CD4-positive, alpha-beta T cell treated with Interleukin-2 at 100 ng/mL for 4 hours (primary cell): ENCODE results near the gene MS4A15.
"Not testable (repeated sequence)": the region's sequence is repeated elsewhere in the genome, so short reads cannot be mapped to it uniquely, and the experiment has no call there.

Source experiments
- DNase-seq: peaks from one replicate; pipeline ENCODE4 v3.0.0-alpha.2; 2020; ENCODE audit warnings: low spot score

MS4A15 gene

GRCh38 chr11:60754887-60755286 lies 1.8 kb upstream of the MS4A15 start:
- no peak for DNase-seq

GRCh38 chr11:60757231-60757800 lies 649 bp downstream of the MS4A15 start:
- DNase-seq, result no peak

DNA sequence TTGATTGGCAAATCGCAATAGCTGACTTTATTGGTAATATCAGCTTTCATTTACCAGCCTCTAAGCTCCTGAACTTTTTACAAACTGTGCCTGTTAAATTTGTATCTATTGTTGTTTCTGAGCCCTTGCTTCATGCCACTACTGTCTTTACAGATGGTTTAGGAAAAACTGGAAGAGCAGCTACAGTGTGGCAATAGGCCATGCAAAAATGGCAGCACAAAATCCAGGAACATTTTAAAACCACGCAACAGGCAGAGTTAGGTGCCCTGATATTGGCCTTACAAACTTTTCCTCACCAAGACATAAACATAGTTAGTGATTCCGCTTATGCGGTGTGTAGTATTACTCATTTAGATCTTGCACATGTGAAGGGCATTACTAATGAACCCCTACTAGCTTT lies 2.0 kb downstream of the MS4A15 start:
- not testable (repeated sequence) for DNase-seq

DNA sequence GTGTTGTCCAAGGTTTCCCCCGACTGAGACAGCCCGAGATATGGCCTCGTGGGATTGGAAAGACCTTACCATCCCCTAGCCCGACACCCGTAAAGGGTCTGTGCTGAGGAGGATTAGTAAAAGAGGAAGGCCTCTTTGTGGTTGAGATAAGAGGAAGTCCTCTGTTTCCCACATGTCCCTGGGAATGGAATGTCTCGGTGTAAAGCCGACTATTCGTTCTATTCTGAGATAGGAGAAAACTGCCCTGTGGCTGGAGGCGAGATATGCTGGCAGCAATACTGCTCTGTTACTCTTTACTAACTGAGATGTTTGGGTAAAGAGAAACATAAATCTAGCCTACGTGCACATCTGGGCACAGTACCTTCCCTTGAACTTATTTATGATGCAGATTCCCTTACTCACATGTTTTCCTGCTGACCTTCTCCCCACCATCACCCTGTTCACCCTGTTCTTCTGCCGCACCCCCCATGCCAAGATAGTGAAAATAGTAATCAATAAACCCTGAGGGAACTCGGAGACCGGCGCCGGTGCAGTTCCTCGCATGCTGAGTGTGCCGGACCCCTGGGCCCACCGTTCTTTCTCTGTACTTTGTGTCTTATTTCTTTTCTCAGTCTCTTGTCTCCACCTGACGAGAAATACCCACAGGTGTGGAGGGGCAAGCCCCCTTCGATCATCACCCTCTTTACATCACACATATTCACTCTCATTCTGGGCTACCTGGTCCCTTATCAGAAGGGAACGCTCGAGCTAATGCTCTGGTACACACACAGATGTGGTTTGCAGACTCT lies 3.0 kb downstream of the MS4A15 start:
- not testable (repeated sequence) for DNase-seq

GRCh38 chr11:60761436-60762190 lies 4.9 kb downstream of the MS4A15 start:
- DNase-seq, result no peak

DNA sequence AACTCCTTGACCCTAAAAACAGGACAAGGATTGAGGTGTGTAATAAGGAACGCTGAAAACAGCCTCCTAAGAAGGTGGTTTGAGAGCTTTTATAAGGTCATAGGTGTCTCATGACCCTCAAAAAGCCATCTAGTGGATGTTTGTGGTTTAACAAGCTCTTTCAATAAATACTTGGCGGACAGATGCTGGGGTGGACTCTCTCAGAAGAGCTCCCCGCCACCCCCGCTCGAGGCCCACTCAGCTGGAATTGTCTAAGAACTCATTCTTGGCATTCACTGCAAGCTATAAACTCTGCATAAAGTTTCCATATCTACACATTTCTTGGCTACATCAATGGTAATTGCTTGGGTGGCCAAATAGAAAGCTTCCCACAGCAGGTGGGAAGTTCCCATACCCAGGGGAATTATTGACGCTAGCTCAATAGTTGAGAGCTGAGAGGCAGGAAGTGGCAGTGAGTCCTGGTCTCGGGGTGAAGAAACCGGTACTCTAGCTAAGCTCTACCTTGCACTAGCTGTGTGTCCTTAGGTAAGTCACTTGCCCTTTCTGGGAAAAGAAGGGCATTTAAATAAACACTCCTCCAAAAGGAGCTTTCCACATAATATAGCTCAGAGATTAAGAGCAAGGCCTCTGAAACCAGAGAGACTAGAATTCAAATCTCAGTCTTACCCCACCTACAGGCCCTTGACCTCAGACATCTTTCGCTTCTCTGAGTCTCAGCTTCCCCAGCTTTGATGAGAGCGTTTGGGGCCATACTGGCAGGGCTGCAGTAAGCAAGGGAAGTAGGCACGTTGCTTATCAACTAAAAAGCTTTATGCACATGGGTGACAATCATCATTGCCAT lies 6.4 kb downstream of the MS4A15 start:
- no peak for DNase-seq

DNA sequence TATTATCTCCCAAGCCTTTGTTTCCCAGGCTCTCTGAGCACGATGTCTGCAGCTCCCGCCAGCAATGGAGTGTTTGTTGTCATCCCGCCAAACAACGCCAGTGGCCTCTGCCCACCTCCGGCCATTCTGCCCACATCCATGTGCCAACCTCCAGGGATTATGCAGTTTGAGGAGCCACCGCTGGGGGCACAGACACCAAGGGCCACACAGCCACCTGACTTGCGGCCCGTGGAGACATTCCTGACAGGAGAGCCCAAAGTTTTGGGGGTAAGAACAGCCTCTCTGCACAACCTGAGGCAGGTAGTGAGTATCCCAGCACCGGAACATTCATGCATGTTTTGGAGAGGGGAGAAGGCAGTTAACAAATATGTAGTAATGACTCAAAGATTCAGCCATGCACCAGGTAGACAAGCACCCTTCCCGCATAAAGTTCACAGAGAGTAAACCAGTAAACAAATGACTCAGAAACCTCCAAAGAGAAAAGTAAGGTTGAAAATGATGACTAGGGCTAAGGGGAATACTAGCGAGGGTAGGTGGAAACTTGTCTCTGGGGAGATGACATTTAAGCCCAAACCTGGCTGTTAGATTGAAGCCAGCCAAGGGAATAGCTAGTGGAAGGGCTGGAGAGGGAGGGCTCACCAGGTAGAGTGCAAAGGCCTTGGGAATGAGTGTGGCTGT lies 7.2 kb downstream of the MS4A15 start:
- DNase-seq, result no peak

DNA sequence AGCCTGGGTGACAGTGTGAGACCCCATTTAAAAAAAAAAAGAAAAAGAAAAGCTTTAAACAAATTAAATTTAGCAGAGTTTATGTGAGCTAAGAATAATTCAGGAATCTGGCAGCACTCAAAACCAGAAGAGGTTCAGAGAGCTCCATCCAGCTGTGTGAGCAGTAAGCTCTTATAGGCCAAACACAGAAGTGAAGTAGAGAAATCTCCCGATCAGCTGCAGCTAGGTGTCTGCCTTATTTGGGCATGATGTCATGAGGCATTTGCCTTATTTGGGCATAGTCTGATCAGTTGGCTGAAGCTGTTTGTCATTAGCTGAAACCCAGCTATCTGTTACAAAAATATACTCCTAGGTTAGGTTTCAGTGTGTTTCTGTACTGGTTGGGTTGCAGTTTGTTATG lies 8.2 kb downstream of the MS4A15 start:
- DNase-seq, result no peak

DNA sequence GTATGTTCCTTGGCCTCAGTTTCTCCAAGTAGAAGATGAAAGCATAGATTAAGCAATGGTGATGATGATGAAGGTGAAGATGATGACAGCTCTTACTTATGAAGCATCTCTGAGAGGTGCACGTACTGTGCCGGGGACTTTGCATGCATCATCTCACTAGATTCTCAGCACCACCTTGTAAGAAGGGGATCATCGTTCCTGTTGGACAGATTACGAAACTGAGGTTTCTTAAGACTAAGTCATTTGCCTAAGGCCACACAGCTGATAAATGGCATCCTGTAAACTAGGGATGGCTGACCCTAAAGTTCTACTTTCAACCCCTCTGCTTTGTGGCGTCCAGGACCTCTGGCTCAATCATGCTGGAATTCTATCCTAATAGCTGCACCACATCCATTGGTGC lies 8.7 kb downstream of the MS4A15 start:
- no peak for DNase-seq

DNA sequence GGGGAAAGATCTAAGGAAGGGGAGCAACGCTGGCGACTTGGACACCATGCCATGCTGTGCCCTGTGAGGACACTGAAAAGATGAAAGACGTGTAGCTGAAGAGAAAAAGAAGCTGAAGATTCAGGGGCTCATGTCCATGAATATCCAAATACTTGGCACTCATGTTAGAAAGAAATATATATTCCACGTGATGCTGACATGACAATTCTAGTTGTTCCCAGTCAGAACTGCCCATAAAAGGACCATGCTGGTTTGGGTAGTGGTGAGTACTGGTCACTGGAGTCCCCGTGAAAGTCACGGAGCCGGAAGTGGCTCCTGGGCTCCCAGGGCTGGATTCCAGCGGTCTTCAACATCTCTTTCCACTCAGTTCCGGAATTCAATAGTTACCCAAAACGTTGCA lies 9.9 kb downstream of the MS4A15 start:
- no peak for DNase-seq

- no peak for DNase-seq
These were observed 10.7 kb downstream of the MS4A15 start for GRCh38 chr11:60767388-60767811.

- DNase-seq, result no peak
These were observed 11.5 kb downstream of the MS4A15 start for GRCh38 chr11:60768202-60768601.

- no peak for DNase-seq
These were observed 12.6 kb downstream of the MS4A15 start for GRCh38 chr11:60769273-60769672.

DNA sequence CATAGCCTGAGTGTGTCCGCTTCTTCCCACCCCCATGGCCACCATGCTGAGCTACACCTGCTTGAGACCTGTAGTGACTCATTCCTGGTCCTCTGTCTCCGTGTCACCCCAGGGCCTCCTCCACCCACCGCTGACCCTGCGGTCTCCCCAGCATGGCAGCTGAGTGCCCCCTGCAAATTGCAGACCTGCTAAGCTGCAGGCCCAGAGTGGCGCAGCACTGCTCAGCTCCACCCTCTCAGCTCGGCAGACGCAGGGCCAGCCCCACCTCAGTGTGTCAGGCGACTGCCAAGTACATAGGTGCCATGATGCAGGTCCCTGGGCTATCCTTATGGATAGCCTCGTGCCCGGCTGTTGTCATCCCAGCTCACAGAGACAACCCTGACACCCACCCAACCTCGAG lies 13.1 kb downstream of the MS4A15 start:
- DNase-seq, result no peak

GRCh38 chr11:60771146-60771545 lies 14.5 kb downstream of the MS4A15 start:
- DNase-seq, result no peak

- DNase-seq, result no peak
These were observed 15.3 kb downstream of the MS4A15 start for GRCh38 chr11:60771879-60772525.

- no peak for DNase-seq
These were observed 16.0 kb downstream of the MS4A15 start for GRCh38 chr11:60772666-60773065.

DNA sequence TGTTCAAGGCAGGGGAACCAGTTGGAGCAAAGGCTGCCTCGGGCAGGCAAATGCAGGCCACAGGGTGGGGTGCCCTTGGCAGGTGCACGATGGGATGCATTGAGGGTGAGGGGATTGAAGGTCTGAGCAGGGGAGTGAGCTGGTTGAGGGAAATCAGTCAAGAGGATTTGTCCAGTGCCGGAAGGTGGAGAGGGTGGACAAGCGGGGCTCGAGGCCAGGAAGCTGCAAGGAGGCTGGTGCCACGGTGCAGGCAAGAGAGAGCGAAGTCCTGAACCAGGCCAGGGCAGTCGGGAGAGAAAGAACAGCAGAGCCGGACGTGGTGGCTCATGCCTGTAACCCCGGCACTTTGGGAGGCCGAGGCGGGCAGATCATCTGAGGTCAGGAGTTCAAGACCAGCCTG lies 18.1 kb downstream of the MS4A15 start:
- DNase-seq, result no peak

GRCh38 chr11:60775420-60775961 lies 18.8 kb downstream of the MS4A15 start:
- peak; percentile 82 for DNase-seq

GRCh38 chr11:60776167-60776566 lies 19.5 kb downstream of the MS4A15 start:
- DNase-seq, result no peak

DNA sequence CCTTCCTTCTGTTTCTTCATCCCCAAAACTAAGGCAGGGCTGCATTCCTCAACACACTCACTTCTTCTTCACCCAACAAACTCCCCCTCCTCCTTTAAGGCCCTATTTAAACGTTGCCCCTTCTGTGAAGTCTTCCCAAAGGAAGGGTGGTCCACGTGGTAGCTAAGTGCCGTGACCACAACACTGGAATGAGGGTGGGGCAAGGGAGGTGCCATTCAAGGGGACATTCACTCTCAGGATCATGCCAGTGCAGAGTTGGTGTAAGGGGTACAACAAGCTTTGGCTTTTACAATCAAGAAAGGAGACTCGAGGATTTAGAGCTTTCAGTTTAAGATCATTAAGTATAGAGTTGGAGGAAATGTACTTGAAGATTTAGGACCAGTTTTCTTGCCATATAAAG lies 20.4 kb downstream of the MS4A15 start:
- no peak for DNase-seq
